Omental fat pad (tissue), 4 donors: ENCODE results near the gene ZPLD1. TPM values are rescaled to one million over a fixed set of nuclear protein-coding genes. Genes with fewer than 3 reads are reported as not detected.

Experiments
- ATAC-seq: fragments of 150-250 bp; one replicate; pipeline ENCODE4 v1.9.1; 2016; ENCODE audit warnings: mild to moderate bottlenecking, moderate library complexity; ENCODE audit not compliant: low FRiP score
- DNase-seq: peaks from one replicate; pipeline ENCODE4 v3.0.0-alpha.2; 2019; ENCODE audit warnings: low spot score
- total RNA-seq, 4 donors: library from RNA; depleted of rRNA; stranded (reverse); fragments of >200 nt; gene quantifications; one replicate each; pipeline ENCODE4 v1.1.0, GENCODE V29; 2016
- TF ChIP-seq, protein P1 (sequence below), 3 donors: fragments of 450-650 bp; IDR thresholded peaks; one replicate each; pipeline ENCODE4 v1.5.1; 2016 to 2017; ENCODE audit warnings: antibody characterized with exemption in 3 of 3, mild to moderate bottlenecking in 3 of 3, moderate library complexity in 2 of 3

The ZPLD1 gene
- total RNA-seq, 4 donors from 2014 or later, result not detected

DNA sequence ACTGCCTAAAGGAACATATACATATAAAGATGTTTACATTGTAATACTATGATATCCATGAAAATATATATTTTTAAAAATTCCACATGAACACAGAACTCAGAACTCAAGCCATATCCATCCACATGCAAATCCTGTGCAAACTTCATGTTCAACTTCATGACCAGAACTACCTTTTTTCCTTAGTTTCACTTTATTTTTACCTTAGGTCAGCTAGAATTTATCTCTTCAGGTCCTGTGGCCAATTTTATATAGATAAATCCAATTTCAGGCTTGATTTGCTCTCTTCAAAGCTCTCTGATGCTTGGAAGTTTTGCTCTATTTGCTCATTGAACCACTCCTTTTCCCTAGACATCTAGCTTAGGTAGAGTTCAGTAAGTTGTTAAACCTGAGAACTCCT, 38.8 kb downstream of the ZPLD1 start:
- DNase-seq (no peak), ATAC-seq (no peak)
- TF ChIP-seq, protein P1, sequence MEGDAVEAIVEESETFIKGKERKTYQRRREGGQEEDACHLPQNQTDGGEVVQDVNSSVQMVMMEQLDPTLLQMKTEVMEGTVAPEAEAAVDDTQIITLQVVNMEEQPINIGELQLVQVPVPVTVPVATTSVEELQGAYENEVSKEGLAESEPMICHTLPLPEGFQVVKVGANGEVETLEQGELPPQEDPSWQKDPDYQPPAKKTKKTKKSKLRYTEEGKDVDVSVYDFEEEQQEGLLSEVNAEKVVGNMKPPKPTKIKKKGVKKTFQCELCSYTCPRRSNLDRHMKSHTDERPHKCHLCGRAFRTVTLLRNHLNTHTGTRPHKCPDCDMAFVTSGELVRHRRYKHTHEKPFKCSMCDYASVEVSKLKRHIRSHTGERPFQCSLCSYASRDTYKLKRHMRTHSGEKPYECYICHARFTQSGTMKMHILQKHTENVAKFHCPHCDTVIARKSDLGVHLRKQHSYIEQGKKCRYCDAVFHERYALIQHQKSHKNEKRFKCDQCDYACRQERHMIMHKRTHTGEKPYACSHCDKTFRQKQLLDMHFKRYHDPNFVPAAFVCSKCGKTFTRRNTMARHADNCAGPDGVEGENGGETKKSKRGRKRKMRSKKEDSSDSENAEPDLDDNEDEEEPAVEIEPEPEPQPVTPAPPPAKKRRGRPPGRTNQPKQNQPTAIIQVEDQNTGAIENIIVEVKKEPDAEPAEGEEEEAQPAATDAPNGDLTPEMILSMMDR (IDR thresholded peaks at IDR 0.05), result no peak

DNA sequence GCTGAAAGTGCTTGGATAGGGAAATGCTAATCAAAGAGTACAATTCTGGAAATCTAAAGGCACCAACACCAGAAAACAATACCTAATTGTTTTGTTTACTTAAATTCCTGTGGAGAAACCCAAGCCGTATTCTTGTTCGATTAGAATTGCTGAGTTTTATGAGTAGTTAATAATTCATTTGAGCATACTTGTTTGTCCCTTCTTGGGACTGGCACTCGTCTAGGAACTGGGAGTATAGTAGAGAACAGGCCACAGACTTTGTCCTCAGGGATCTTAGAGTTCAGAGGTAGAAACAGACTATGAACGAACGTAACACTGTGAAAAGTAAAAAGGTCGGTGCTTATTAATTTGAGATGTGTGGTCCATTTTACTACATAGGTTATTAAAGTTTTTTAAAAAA, 39.4 kb downstream of the ZPLD1 start:
- TF ChIP-seq, protein P1 (IDR thresholded peaks at IDR 0.05), result no peak
- DNase-seq (no peak), ATAC-seq (no peak)

DNA sequence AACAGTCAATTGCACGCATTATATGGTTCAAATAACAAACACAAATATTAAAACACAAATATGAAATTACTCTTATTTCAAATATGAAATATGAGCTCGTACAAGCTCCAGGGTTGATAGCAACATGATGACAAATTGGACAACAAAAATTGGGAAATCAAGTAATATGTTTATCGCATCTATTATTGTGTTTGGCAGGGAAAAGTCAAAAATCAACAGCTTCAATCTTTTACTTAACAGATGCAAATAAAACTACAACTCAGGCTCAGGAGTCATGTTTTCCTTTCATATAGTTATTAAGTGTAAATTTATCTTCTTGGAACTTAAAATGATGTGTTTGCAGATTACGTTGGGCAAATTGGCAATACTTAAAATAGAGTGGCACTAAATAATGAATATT, 41.4 kb downstream of the ZPLD1 start:
- ATAC-seq (no peak), DNase-seq (no peak)
- TF ChIP-seq, protein P1 (IDR thresholded peaks at IDR 0.05), result no peak

DNA sequence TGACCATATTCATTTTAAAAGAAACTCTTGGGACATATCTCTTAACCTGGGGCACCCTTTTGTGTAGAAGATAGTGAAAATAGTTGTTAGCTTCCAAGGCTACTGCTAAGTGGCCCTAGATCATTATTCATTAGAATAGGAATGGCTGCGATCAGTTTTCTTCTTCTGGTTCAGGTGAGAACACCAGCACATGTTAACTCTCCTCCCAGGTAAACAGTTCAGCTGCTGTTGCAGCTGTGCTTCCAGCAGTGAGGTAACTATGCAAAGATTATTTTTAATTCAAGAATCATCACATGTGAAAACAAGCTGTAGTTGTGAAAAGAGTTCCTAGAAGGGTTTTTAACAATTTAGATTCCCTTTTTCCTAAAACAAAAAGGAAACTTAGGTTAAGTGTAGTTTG, 43.3 kb downstream of the ZPLD1 start:
- TF ChIP-seq, protein P1 (IDR thresholded peaks at IDR 0.05), result no peak
- no peak for DNase-seq
- ATAC-seq, result no peak

DNA sequence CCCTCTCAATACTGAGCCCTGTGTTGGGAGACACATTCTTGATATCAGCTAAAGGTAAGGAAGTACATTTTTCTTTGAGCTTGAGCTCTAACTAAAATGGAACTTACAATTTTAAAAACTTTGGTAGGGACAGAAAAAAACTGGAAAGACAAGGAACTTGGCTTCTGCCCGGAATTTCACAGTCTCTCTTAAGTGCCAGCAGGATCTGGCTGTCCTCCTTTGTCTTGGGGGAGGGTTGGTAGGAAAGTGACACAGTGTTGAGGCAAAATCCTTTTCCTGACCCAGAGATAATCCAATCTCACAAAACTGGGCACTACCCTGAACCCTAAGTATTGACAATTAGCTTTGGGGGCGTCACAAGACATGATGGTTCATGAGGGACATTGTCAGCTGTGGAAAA, 45.3 kb downstream of the ZPLD1 start:
- TF ChIP-seq, protein P1 (IDR thresholded peaks at IDR 0.05), result no peak
- DNase-seq, result no peak
- no peak for ATAC-seq

DNA sequence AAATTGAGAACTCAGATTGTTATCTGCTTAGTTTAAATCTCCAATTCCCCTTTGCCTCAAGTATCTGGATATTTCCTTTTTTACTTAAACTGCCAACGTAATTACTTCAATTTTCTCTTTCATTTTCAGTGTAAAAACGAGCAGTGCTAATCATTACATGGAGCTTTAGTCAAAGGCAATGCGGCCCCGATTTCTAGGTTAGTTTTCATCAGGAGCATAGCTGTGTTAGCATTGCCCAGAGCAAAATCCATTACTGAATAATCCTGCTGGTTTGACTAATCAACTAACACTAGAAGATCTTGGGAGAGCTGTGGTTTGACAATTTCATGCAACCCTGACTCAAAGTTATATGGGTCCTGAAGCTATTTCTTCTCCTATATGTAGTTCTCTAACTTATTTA, 46.2 kb downstream of the ZPLD1 start:
- ATAC-seq, result no peak
- TF ChIP-seq, protein P1 (IDR thresholded peaks at IDR 0.05), result no peak
- DNase-seq, result no peak

DNA sequence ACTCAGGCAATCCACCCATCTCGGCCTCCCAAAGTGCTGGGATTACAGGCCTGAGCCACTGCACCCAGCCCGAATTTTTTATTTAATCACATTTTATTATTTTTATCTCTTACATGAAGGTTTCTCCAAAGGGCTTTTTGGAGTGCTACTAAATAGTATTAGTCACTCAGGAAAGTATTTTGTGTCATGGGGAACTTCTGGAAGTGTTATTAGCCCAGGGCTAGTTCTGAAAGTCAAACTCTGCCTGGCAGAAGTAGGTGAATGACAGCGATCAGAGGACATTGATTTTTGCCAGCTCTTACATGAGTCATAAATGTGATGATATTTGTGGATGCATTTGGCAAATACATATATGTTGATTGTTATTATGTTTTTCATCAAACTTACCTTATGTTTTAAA, 48.7 kb downstream of the ZPLD1 start:
- DNase-seq (no peak), ATAC-seq (no peak)
- TF ChIP-seq, protein P1 (IDR thresholded peaks at IDR 0.05), result no peak
